ENCODE results near the gene URB2.

Gene URB2

DNA sequence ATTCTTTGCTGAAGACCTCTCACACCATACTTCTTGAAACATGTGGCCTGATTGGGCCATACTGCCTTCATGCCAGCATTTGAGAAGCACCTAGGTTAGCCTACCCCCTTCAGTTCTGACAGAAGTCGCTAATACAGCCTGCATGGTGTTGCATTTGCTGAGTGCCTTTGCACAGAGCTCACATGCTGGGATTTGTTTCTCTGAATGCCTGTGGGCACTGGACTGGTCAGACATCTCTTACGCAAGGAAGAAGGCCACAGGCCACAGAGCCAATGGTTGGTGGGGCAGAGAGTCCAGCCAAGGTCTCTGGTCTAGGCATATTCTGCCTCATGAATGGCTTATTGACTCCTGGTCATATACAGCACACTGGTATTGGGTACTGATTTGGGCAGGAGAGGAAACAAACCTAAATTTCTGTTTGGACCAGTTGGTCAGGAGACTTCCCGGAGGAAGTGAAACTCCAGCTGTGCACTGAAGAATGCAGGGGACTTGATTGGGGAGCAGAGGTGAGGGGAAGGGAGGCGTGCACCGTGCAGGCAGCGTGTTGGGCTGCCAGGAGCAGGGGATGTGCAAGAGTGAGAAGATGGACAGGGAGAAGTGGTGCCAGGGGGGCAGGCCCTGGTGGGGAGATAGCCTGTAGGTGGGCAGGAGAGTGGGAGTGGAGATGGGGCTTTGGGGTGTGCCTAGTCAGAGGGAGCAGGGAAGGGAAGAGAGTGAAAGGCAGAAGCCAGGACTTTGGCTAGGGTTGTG, 18.1 kb downstream of the URB2 start:
- Histone ChIP-seq H3K79me2 (ENCODE audit: control insufficient read depth, insufficient read depth, low read length, unreplicated experiment) (peaks cover 9% of the 10 kb centered on the region), H3K27me3 (ENCODE audit: insufficient read depth, low read length) (no peaks in the 10 kb centered on the region), H2AFZ (ENCODE audit: low read length, unreplicated experiment) (no peak overlapping the region), H3K27ac (ENCODE audit: low read depth, low read length) (no peak overlapping the region), H3K36me3 (ENCODE audit: insufficient read depth, low read length) (peaks cover 11% of the 10 kb centered on the region), H3K4me3 (ENCODE audit: low read depth, low read length) (no peak overlapping the region), H3K4me1 (ENCODE audit: control insufficient read depth, insufficient read depth, low read length, unreplicated experiment) (no peaks in the 10 kb centered on the region)

DNA sequence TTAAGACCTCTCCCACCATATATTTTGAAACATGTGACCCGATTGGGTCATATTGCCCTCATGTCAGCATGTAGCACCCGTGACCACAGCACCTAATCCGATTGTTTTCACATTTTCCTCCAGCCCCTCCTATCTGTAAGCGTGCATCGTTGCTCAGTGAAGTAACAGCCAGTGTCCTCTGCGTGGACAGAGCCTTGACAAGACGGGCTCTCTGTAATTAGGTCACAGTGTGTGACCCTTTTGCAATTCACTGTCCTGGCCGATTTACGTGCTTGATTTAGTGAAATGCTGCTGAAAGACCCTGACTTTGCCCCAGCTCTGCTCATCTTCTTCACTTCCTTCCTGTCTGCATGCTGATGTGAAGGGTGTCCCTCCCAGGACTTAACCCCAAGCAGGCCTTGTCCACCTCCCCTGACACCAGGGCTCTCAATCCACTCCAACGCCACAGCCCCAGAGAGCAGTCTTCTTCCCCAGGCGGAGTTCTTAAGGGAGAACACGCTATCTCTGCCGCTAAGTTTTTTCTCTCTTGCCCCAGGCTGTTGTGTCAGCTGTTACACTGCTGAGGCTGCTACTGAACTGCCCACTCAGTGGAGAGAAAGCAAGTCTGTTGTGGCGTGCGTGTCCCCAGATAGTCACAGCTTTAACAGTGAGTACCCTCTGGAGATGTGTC, 19.4 kb downstream of the URB2 start:
- H3K4me1 ChIP-seq (ENCODE audit: control insufficient read depth, insufficient read depth, low read length, unreplicated experiment): no peaks in the 10 kb centered on the region
- peaks cover 11% of the 10 kb centered on the region for H3K36me3 ChIP-seq (ENCODE audit: insufficient read depth, low read length)
- H3K27me3 ChIP-seq (ENCODE audit: insufficient read depth, low read length): no peaks in the 10 kb centered on the region
- H3K79me2 ChIP-seq (ENCODE audit: control insufficient read depth, insufficient read depth, low read length, unreplicated experiment): peaks cover 6% of the 10 kb centered on the region
- no peak overlapping the region for H2AFZ ChIP-seq (ENCODE audit: low read length, unreplicated experiment)
- no peak overlapping the region for H3K27ac ChIP-seq (ENCODE audit: low read depth, low read length)
- no peak overlapping the region for H3K4me3 ChIP-seq (ENCODE audit: low read depth, low read length)

DNA sequence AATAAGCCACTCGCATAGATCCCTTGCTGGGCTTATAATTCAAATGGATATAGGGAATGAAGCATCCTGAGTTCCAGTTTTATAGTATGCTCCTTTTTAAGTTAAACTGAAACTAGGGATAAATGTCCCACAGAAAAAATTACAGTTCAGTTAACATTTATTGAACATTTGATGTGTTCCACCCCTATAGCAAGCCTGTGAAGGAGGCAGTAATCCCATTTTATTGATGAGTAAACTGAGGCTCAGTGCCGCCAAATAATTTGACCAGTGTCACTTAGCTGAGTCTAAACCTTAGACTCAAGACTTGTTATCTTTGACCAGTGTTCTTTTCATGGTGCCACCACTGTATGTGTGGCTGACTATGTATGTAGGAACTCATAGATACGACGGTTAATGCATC, 22.4 kb downstream of the URB2 start:
- H3K4me3 ChIP-seq (ENCODE audit: low read depth, low read length): no peak overlapping the region
- H3K27me3 ChIP-seq (ENCODE audit: insufficient read depth, low read length): no peaks in the 10 kb centered on the region
- no peak overlapping the region for H3K27ac ChIP-seq (ENCODE audit: low read depth, low read length)
- H3K4me1 ChIP-seq (ENCODE audit: control insufficient read depth, insufficient read depth, low read length, unreplicated experiment): no peaks in the 10 kb centered on the region
- H2AFZ ChIP-seq (ENCODE audit: low read length, unreplicated experiment): no peak overlapping the region
- H3K36me3 ChIP-seq (ENCODE audit: insufficient read depth, low read length): peaks cover 20% of the 10 kb centered on the region
- H3K79me2 ChIP-seq (ENCODE audit: control insufficient read depth, insufficient read depth, low read length, unreplicated experiment): no peaks in the 10 kb centered on the region

DNA sequence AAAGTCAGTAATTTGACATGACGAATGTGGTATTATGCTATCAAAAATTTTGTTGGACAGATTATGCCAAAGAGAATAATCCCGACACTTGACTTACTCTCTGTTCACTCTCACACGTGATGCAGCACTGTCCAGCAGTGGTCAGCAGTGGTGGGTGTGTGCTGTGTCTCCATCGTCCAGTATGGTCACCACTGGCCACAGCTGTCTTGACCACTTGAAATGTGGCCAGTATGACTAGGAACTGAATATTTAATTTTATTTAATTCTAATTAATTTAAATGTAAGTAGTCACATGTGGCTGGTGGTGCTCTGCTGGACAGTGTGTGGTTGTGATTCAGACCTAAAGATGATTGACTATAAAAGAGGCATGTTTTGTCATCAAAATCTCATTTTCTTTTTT, 24.0 kb downstream of the URB2 start:
- Histone ChIP-seq H3K27me3 (ENCODE audit: insufficient read depth, low read length) (no peaks in the 10 kb centered on the region), H3K4me3 (ENCODE audit: low read depth, low read length) (no peak overlapping the region), H3K36me3 (ENCODE audit: insufficient read depth, low read length) (peaks cover 20% of the 10 kb centered on the region), H2AFZ (ENCODE audit: low read length, unreplicated experiment) (no peak overlapping the region), H3K79me2 (ENCODE audit: control insufficient read depth, insufficient read depth, low read length, unreplicated experiment) (no peaks in the 10 kb centered on the region), H3K27ac (ENCODE audit: low read depth, low read length) (no peak overlapping the region), H3K4me1 (ENCODE audit: control insufficient read depth, insufficient read depth, low read length, unreplicated experiment) (no peaks in the 10 kb centered on the region)

DNA sequence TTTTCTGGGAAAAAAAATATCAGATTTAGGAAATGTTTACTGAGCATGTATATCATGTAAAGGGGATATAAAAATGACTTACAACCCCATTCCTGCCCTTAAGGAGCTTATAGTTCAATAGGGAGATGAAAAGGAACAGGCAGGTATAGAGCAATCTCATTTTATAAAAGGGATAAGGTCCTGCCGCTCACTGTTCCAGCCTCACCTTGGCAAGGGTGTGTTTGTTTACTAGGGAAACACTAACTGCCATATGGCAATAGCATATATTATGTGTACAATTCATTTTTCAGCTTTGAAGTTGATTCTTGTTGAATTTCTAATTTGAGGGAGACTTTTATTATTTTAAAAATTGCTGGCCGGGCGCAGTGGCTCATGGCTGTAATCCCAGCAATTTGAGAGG, 25.5 kb downstream of the URB2 start:
- Histone ChIP-seq H3K79me2 (ENCODE audit: control insufficient read depth, insufficient read depth, low read length, unreplicated experiment) (no peaks in the 10 kb centered on the region), H2AFZ (ENCODE audit: low read length, unreplicated experiment) (no peak overlapping the region), H3K36me3 (ENCODE audit: insufficient read depth, low read length) (peaks cover 20% of the 10 kb centered on the region), H3K27ac (ENCODE audit: low read depth, low read length) (no peak overlapping the region), H3K4me3 (ENCODE audit: low read depth, low read length) (no peak overlapping the region), H3K27me3 (ENCODE audit: insufficient read depth, low read length) (no peaks in the 10 kb centered on the region), H3K4me1 (ENCODE audit: control insufficient read depth, insufficient read depth, low read length, unreplicated experiment) (no peaks in the 10 kb centered on the region)

DNA sequence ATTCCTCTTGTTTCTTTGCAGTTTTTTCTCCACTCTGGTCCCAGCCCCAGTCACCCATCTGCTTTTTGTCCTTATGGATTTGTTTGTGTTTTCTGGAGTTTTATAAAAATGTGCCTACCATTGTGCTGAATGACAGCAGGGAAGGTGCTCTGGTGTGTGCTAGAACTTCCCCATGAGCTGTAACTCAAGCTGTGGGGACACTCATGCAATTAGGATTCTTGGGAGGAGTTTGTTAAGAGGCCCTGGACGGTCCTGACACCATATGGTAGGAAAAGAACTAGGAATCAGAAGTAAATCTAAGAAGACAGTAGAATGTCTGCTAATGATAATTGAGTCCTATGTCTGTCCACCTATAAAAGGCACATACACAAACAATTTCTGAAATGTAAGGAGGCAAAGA, 27.4 kb downstream of the URB2 start:
- Histone ChIP-seq H3K4me1 (ENCODE audit: control insufficient read depth, insufficient read depth, low read length, unreplicated experiment) (no peaks in the 10 kb centered on the region), H3K27me3 (ENCODE audit: insufficient read depth, low read length) (no peaks in the 10 kb centered on the region), H3K36me3 (ENCODE audit: insufficient read depth, low read length) (peaks cover 13% of the 10 kb centered on the region; the same call in 1 of the 2 replicates), H2AFZ (ENCODE audit: low read length, unreplicated experiment) (no peak overlapping the region), H3K27ac (ENCODE audit: low read depth, low read length) (no peak overlapping the region), H3K79me2 (ENCODE audit: control insufficient read depth, insufficient read depth, low read length, unreplicated experiment) (no peaks in the 10 kb centered on the region), H3K4me3 (ENCODE audit: low read depth, low read length) (no peak overlapping the region)

DNA sequence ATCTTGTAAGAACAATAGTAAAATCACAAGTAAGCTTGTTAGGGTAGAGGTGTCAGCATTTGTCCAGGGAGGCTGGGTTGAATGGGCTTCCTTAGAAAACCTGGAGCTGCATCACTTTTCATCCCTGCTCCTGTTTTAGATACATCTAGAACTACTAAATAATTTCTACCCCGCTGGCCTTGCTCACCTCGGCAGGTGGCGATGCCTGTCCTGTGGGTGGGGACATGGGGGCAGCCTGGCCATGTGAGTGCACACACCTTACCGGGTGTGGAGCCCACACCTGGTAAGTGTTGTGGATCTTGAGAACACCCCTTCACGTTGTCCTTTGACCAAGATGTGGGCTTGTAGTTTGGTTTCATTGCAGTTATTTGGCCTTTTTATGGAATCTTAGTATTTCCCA, 29.7 kb downstream of the URB2 start:
- Histone ChIP-seq H3K4me3 (ENCODE audit: low read depth, low read length) (no peak overlapping the region), H3K27me3 (ENCODE audit: insufficient read depth, low read length) (no peaks in the 10 kb centered on the region), H3K27ac (ENCODE audit: low read depth, low read length) (no peak overlapping the region), H3K4me1 (ENCODE audit: control insufficient read depth, insufficient read depth, low read length, unreplicated experiment) (no peaks in the 10 kb centered on the region), H3K36me3 (ENCODE audit: insufficient read depth, low read length) (peaks cover 8% of the 10 kb centered on the region; the same call in 1 of the 2 replicates), H3K79me2 (ENCODE audit: control insufficient read depth, insufficient read depth, low read length, unreplicated experiment) (no peaks in the 10 kb centered on the region), H2AFZ (ENCODE audit: low read length, unreplicated experiment) (no peak overlapping the region)

DNA sequence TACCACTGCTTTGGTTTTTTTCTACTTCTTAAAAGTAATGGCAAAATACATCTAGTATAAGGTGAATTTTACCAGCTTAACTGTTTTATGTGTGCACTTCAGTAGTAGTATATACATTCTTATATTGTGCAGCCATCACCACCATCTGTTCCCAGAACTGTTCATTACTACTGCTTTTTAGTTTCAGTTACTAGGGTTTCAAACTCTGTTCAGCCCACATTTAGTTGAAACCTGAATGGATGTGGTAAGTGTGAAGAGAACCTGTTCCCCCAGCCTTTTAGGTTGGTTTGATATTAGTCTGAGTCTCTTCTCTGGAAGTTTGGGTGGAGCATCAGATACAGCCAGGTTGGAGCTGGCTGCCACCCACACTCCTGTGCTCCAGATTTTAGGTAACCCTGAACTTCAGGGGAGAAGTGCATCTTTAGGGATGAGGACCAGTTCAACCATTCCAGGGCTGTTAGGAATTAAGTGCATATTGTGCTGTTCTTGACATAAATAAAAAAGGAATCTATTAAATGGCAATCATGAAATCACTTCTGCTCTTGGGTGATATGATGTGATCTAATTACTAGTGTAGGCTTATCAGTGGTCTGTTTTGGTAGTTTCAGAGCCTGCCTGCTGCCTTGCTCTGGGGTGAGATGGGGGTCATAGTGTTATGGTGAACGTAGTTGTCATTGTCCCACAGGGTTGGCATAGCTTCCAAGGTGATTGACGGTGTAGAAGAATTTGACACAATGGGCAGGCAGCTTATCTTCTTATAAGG, 32.1 kb downstream of the URB2 start:
- H3K4me1 ChIP-seq (ENCODE audit: control insufficient read depth, insufficient read depth, low read length, unreplicated experiment): no peaks in the 10 kb centered on the region
- no peaks in the 10 kb centered on the region for H3K36me3 ChIP-seq (ENCODE audit: insufficient read depth, low read length)
- no peak overlapping the region for H3K4me3 ChIP-seq (ENCODE audit: low read depth, low read length)
- H3K27ac ChIP-seq (ENCODE audit: low read depth, low read length): no peak overlapping the region
- no peaks in the 10 kb centered on the region for H3K27me3 ChIP-seq (ENCODE audit: insufficient read depth, low read length)
- no peaks in the 10 kb centered on the region for H3K79me2 ChIP-seq (ENCODE audit: control insufficient read depth, insufficient read depth, low read length, unreplicated experiment)
- no peak overlapping the region for H2AFZ ChIP-seq (ENCODE audit: low read length, unreplicated experiment)

DNA sequence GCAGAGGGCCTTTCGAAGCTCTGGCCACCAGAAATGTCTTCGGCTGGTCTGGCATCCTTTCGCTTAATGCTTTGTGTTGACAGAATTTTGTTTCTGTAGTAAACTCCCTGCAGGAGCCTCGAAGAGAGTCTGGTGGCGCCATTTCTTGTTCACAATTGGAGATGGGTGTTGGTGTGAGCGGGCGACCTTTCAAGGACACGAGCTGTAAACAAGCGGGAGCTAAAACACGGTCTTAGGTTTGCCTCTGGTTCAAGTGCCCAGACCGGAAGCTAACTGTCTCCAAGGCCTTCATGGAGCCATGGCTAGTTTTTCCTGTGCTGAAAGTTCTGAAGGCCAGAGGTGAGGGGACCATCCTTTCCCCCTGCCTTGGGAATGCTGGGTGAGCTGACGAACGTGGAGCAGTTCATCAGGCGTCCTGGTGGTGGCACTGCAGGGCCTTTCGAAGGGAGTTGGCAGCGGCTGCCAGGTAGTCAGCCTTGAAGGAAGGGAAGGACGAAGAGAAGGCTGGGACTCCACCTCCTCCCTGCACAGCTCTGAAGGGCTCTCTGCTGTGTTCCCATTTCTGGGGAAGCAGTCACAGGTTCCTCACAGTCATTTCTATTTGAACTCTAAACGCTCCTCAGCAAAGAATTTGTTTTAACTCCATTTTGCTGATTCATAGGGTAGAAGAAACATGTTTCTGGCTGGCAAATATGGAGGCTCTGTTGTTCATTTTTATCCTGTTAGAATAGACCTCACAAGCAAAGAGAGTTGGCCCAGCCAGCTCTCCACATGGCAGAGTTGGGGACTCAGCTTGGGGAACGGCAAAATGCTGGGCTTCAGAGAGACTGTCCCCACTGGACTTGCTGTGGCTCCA, 35.2 kb downstream of the URB2 start:
- Histone ChIP-seq H3K27me3 (ENCODE audit: insufficient read depth, low read length) (no peaks in the 10 kb centered on the region), H3K4me1 (ENCODE audit: control insufficient read depth, insufficient read depth, low read length, unreplicated experiment) (peaks cover 6% of the 10 kb centered on the region), H3K4me3 (ENCODE audit: low read depth, low read length) (no peak overlapping the region), H2AFZ (ENCODE audit: low read length, unreplicated experiment) (no peak overlapping the region), H3K79me2 (ENCODE audit: control insufficient read depth, insufficient read depth, low read length, unreplicated experiment) (no peaks in the 10 kb centered on the region), H3K27ac (ENCODE audit: low read depth, low read length) (no peak overlapping the region), H3K36me3 (ENCODE audit: insufficient read depth, low read length) (no peaks in the 10 kb centered on the region)

DNA sequence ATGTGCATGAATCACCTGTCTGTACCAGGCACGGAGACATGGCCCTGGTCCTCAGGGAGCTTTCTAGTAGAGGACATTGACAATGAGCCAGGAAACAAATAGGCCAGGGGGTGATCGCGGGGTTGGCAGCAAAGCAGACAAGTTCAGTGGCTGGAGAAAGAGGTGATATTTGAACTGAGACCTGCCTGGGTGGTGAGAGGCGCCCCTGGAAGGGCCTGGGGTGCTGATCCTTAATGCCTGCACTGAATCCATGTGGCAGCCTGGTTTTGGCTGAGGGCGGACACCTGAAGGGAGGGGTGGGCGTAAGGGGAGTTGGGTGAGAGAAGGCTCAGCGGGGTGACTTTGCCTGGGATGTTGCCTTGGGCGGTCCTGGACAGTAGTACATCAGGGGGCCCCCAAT, 35.9 kb downstream of the URB2 start:
- Histone ChIP-seq H2AFZ (ENCODE audit: low read length, unreplicated experiment) (no peak overlapping the region), H3K36me3 (ENCODE audit: insufficient read depth, low read length) (no peaks in the 10 kb centered on the region), H3K4me1 (ENCODE audit: control insufficient read depth, insufficient read depth, low read length, unreplicated experiment) (peaks cover 6% of the 10 kb centered on the region), H3K79me2 (ENCODE audit: control insufficient read depth, insufficient read depth, low read length, unreplicated experiment) (no peaks in the 10 kb centered on the region), H3K4me3 (ENCODE audit: low read depth, low read length) (no peak overlapping the region), H3K27ac (ENCODE audit: low read depth, low read length) (no peak overlapping the region), H3K27me3 (ENCODE audit: insufficient read depth, low read length) (no peaks in the 10 kb centered on the region)
